ENCODE results near the gene CLPTM1. TPM values are rescaled to one million over a fixed set of nuclear protein-coding genes. Genes with fewer than 3 reads are reported as not detected.

The CLPTM1 gene
- total and polyA plus RNA-seq, 4 donors = 35.9 to 130 (median 85.3) TPM

DNA sequence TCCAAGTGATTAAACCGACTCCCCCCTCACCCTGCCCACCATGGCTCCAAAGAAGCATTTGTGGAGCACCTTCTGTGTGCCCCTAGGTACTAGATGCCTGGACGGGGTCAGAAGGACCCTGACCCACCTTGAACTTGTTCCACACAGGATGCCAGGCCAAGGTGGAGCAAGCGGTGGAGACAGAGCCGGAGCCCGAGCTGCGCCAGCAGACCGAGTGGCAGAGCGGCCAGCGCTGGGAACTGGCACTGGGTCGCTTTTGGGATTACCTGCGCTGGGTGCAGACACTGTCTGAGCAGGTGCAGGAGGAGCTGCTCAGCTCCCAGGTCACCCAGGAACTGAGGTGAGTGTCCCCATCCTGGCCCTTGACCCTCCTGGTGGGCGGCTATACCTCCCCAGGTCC, 47.6 kb upstream of the CLPTM1 start:
- no peak overlapping the region for H3K9ac ChIP-seq (ENCODE audit: insufficient read depth in 1 of 2, low read length in 2 of 2)

DNA sequence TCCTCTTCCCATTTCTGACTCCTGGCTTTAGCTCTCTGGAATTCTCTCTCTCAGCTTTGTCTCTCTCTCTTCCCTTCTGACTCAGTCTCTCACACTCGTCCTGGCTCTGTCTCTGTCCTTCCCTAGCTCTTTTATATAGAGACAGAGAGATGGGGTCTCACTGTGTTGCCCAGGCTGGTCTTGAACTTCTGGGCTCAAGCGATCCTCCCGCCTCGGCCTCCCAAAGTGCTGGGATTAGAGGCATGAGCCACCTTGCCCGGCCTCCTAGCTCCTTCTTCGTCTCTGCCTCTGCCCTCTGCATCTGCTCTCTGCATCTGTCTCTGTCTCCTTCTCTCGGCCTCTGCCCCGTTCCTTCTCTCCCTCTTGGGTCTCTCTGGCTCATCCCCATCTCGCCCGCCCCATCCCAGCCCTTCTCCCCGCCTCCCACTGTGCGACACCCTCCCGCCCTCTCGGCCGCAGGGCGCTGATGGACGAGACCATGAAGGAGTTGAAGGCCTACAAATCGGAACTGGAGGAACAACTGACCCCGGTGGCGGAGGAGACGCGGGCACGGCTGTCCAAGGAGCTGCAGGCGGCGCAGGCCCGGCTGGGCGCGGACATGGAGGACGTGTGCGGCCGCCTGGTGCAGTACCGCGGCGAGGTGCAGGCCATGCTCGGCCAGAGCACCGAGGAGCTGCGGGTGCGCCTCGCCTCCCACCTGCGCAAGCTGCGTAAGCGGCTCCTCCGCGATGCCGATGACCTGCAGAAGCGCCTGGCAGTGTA, 46.9 kb upstream of the CLPTM1 start:
- TF ChIP-seq, protein P1, sequence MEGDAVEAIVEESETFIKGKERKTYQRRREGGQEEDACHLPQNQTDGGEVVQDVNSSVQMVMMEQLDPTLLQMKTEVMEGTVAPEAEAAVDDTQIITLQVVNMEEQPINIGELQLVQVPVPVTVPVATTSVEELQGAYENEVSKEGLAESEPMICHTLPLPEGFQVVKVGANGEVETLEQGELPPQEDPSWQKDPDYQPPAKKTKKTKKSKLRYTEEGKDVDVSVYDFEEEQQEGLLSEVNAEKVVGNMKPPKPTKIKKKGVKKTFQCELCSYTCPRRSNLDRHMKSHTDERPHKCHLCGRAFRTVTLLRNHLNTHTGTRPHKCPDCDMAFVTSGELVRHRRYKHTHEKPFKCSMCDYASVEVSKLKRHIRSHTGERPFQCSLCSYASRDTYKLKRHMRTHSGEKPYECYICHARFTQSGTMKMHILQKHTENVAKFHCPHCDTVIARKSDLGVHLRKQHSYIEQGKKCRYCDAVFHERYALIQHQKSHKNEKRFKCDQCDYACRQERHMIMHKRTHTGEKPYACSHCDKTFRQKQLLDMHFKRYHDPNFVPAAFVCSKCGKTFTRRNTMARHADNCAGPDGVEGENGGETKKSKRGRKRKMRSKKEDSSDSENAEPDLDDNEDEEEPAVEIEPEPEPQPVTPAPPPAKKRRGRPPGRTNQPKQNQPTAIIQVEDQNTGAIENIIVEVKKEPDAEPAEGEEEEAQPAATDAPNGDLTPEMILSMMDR (IDR thresholded peaks at IDR 0.05; ENCODE audit: control extremely low read depth, extremely low read depth) = no peak
- ATAC-seq (ENCODE audit: insufficient read depth, low FRiP score) (no peak), DNase-seq (no peak)
- H3K27me3 ChIP-seq (ENCODE audit: control insufficient read depth in 3 of 3, insufficient read depth in 3 of 3, low read length in 2 of 3) = no peaks in the 10 kb centered on the region
- H3K4me3 ChIP-seq = no peak overlapping the region
- no peak overlapping the region for H3K9ac ChIP-seq (ENCODE audit: insufficient read depth in 1 of 2, low read length in 2 of 2)
- peaks cover 0 to 3% (median 0%) of the 10 kb centered on the region in 4 donors for H3K36me3 ChIP-seq (ENCODE audit: control insufficient read depth in 4 of 4, insufficient read depth in 4 of 4, low read length in 4 of 4)
- H3K27ac ChIP-seq (ENCODE audit: low read depth in 1 of 2, low read length in 1 of 2) = no peak overlapping the region
- H3K4me1 ChIP-seq (ENCODE audit: control insufficient read depth in 5 of 5, insufficient read depth in 5 of 5, low read length in 5 of 5) = peaks cover 0 to 37% (median 6%) of the 10 kb centered on the region in 5 donors
- WGBS, 2 donors = 95% methylated on average over 46 of the region's 46 CpGs
- peaks cover 0 to 1% (median 0%) of the 10 kb centered on the region in 4 donors for H3K9me3 ChIP-seq (ENCODE audit: control insufficient read depth in 4 of 4, insufficient read depth in 3 of 4, low read length in 3 of 4)

More for the DNA sequence above, 47.6 kb upstream of the CLPTM1 start:
- H3K4me1 ChIP-seq (ENCODE audit: control insufficient read depth in 5 of 5, insufficient read depth in 5 of 5, low read length in 5 of 5) = peaks cover 0 to 31% (median 6%) of the 10 kb centered on the region in 5 donors
- ATAC-seq (ENCODE audit: insufficient read depth, low FRiP score) (no peak), DNase-seq (no peak)
- H3K9me3 ChIP-seq (ENCODE audit: control insufficient read depth in 4 of 4, insufficient read depth in 3 of 4, low read length in 3 of 4) = peaks cover 0 to 1% (median 0%) of the 10 kb centered on the region in 4 donors
- H3K36me3 ChIP-seq (ENCODE audit: control insufficient read depth in 4 of 4, insufficient read depth in 4 of 4, low read length in 4 of 4) = peaks cover under 1 to 9% (median 3%) of the 10 kb centered on the region in 4 donors
- 93 to 96% methylated on average over 11 to 12 of the region's 12 CpGs for whole genome bisulfite sequencing, 2 donors
- no peak overlapping the region for H3K27ac ChIP-seq (ENCODE audit: low read depth in 1 of 2, low read length in 1 of 2)
- TF ChIP-seq, protein P1 (IDR thresholded peaks at IDR 0.05; ENCODE audit: control extremely low read depth, extremely low read depth) = no peak
- H3K4me3 ChIP-seq = no peak overlapping the region
- no peaks in the 10 kb centered on the region for H3K27me3 ChIP-seq (ENCODE audit: control insufficient read depth in 3 of 3, insufficient read depth in 3 of 3, low read length in 2 of 3)

DNA sequence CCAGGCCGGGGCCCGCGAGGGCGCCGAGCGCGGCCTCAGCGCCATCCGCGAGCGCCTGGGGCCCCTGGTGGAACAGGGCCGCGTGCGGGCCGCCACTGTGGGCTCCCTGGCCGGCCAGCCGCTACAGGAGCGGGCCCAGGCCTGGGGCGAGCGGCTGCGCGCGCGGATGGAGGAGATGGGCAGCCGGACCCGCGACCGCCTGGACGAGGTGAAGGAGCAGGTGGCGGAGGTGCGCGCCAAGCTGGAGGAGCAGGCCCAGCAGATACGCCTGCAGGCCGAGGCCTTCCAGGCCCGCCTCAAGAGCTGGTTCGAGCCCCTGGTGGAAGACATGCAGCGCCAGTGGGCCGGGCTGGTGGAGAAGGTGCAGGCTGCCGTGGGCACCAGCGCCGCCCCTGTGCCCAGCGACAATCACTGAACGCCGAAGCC, 46.3 kb upstream of the CLPTM1 start:
- Histone ChIP-seq H3K27me3 (ENCODE audit: control insufficient read depth in 3 of 3, insufficient read depth in 3 of 3, low read length in 2 of 3) (no peaks in the 10 kb centered on the region), H3K9me3 (ENCODE audit: control insufficient read depth in 4 of 4, insufficient read depth in 3 of 4, low read length in 3 of 4) (peaks cover 0 to 1% (median 0%) of the 10 kb centered on the region in 4 donors), H3K4me3 (no peak overlapping the region), H3K4me1 (ENCODE audit: control insufficient read depth in 5 of 5, insufficient read depth in 5 of 5, low read length in 5 of 5) (peaks cover 0 to 34% (median 6%) of the 10 kb centered on the region in 5 donors), H3K36me3 (ENCODE audit: control insufficient read depth in 4 of 4, insufficient read depth in 4 of 4, low read length in 4 of 4) (peaks cover 0 to 2% (median 0%) of the 10 kb centered on the region in 4 donors), H3K27ac (ENCODE audit: low read depth in 1 of 2, low read length in 1 of 2) (no peak overlapping the region), H3K9ac (ENCODE audit: insufficient read depth in 1 of 2, low read length in 2 of 2) (no peak overlapping the region)
- WGBS, 2 donors = 97 to 99% methylated on average over 39 to 44 of the region's 44 CpGs
- ATAC-seq (ENCODE audit: insufficient read depth, low FRiP score) (no peak), DNase-seq (no peak)
- TF ChIP-seq, protein P1 (IDR thresholded peaks at IDR 0.05; ENCODE audit: control extremely low read depth, extremely low read depth) = no peak

Measured in lung (tissue), 12 donors.